Adipocyte (in vitro differentiated cells): ENCODE results near the gene DENND2D.

Source experiments
- DNase-seq: peaks from one replicate; pipeline ENCODE4 v3.0.0-alpha.2; 2015; ENCODE audit warnings: low read depth
- H3K27me3 ChIP-seq: replicated peaks from 2 replicates; pipeline ENCODE4 v1.7.0; 2013; ENCODE audit warnings: mild to moderate bottlenecking, low read length, moderate library complexity; ENCODE audit not compliant: control insufficient read depth, insufficient read depth
- H3K36me3 ChIP-seq: 2 replicates; pipeline ENCODE4 v1.7.0; 2013; ENCODE audit warnings: low read length, mild to moderate bottlenecking, moderate library complexity; ENCODE audit not compliant: control insufficient read depth, insufficient read depth, severe bottlenecking
- H3K4me1 ChIP-seq: 2 replicates; pipeline ENCODE4 v1.7.0; 2013; ENCODE audit warnings: mild to moderate bottlenecking, low read length, moderate library complexity; ENCODE audit not compliant: control insufficient read depth, insufficient read depth
- H3K4me3 ChIP-seq: 2 replicates; pipeline ENCODE4 v1.7.0; 2013; ENCODE audit warnings: mild to moderate bottlenecking, low read length, moderate library complexity
- H3K9ac ChIP-seq: 2 replicates; pipeline ENCODE4 v1.7.0; 2013; ENCODE audit warnings: mild to moderate bottlenecking, low read length, moderate library complexity
- H3K9me3 ChIP-seq: 2 replicates; pipeline ENCODE4 v1.7.0; 2013; ENCODE audit warnings: mild to moderate bottlenecking, low read length, moderate library complexity; ENCODE audit not compliant: control insufficient read depth

The DENND2D gene, protein sequence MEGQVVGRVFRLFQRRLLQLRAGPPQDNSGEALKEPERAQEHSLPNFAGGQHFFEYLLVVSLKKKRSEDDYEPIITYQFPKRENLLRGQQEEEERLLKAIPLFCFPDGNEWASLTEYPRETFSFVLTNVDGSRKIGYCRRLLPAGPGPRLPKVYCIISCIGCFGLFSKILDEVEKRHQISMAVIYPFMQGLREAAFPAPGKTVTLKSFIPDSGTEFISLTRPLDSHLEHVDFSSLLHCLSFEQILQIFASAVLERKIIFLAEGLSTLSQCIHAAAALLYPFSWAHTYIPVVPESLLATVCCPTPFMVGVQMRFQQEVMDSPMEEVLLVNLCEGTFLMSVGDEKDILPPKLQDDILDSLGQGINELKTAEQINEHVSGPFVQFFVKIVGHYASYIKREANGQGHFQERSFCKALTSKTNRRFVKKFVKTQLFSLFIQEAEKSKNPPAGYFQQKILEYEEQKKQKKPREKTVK

DNA sequence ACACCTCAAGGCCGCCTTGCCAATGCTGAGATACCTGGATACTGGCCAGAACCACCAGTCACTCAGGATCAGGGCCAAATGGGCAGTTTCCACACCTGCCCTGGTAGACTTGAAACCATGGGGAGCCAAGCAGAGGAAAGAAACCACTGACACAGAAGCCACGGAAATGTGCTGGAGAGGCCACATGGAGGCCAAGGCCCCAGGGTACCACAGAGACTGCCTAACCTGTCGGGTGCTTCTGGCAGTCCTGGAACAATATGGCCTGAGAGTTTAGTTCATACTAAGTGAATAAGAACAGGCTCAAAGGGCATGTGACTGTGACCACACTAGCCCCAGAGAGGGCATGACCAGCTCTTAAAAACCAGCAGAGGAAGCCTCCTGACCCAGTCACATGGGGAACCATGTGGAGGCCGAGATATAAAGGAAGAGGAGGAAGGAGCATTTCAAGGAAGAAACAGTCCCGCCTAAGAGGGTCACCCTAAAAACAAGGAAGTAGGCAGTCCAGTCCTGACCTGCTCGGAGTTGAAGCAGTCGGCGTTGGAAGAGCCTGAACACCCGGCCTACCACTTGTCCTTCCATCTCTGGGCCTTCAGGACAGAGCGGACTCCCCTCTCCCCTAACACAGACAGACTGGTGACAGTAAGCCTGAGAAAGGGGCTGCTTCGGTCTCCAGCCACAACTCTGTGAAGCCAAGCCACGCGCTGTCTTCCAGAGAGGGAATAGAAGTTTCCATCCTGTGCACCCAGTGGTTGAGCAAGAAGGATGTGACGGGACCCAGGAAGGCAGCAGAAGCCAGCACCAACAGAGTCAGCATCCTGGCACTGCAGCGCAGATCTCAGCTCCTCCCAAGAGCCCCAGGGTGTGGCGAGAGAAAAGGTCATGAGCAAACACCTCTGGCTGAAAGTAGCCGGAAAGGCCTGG is at the start of gene DENND2D:
Gene DENND2D, minus strand, starts transcription at position 766 of the 921 bp plus-strand sequence. Its CDS starts 187 bp downstream, at position 579.
- Histone ChIP-seq H3K9me3 (no peaks in the 10 kb centered on the region), H3K4me3 (no peak within 1 kb of the TSS), H3K36me3 (no peaks in the 10 kb centered on the region), H3K4me1 (peaks cover 27% of the 10 kb centered on the region), H3K9ac (no peak within 1 kb of the TSS), H3K27me3 (no peaks in the 10 kb centered on the region)
- no peak for DNase-seq

DNA sequence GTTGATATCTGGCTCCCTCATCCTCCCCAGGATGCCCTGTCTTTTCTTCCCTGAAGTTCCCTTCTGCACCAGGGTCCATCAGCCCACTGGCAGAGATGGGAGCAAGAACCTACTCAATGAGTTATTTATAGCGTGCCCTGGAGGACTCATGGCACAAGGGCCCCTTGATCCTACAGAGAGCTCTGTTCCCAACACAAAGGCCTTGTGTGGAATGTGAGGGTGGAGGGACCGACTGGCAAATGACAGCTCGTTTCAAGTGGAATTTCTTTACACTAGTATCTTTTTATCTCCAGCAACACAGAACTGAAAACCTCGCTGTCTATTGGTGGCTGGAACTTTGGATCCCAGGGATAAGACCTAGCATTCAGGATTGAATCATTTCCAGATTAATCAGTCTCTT is 49.5 kb upstream of the DENND2D start:
- no peak overlapping the region for H3K4me3 ChIP-seq
- H3K9me3 ChIP-seq, result no peaks in the 10 kb centered on the region
- no peak overlapping the region for H3K9ac ChIP-seq
- no peak for DNase-seq
- peaks cover 6% of the 10 kb centered on the region for H3K4me1 ChIP-seq
- peaks cover under 1% of the 10 kb centered on the region for H3K36me3 ChIP-seq
- H3K27me3 ChIP-seq, result no peaks in the 10 kb centered on the region

DNA sequence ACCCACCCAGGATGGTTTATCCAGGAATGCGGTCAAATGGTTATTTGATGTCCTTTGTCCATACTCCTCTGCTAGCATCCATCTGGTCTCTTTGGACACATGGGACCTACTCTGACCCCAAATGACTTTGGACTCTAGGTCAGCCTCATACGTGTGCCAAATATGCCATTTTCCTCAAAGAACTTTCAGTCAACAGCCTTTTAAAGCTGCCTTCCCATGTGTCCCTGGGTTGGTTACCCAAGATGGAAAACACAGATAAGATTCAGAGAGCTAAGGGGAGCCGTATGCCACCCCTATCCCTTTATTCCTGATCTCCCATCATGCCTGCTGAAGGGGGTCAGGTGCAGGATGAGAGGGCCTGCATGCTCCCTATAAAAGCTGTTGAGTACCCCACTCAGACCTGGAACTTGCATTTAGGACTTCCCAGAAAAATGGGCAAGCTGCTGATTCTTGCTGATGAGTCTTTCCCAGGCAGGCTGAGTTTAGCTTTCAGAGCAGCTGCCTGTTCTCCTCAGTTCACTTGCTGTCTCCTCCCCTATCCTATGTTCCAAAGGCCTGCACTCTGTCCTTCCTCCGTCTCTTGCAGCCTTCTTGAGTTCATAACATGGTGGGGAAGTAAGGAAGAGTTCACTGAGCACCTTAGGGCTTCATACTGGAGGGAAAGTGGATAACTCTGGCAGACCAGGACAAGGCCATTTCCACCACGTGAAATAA is 46.8 kb upstream of the DENND2D start:
- no peak for DNase-seq
- H3K9ac ChIP-seq, result no peak overlapping the region
- no peaks in the 10 kb centered on the region for H3K27me3 ChIP-seq
- H3K4me1 ChIP-seq, result no peaks in the 10 kb centered on the region
- no peak overlapping the region for H3K4me3 ChIP-seq
- peaks cover 25% of the 10 kb centered on the region for H3K36me3 ChIP-seq
- no peaks in the 10 kb centered on the region for H3K9me3 ChIP-seq

DNA sequence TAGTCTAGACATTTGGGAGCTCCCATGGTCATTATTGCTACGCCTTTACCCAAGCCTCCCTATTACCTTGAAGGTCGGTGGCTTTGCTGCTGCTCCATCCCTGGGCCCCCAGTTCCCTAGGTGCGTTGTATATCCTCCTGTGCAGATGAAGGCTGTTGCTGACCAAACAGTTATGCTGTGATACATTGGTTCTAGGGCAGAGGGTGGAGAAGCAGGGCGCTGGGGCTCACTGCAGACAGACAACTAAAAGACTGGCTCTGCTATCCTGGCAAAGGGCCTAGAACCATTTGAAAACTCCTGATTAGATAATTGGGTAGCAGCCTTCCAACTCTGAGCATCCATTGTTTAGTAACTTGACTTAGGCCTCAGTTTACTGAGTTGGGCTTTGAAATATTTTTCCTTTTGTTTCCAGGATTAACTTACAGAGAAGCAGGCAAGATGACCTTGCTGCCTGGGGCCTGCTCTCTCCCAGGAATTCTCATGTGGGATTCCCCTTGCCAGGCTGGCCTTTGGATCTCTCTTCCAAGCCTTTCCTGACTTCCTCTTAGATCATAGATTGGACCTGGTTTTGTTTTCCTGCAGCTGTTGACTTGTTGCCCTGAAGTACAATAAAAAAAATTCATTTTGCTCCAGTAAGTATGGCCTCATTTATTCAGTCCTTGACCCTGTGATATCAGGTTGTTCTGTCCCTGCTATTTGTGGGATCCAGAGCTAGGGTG is 42.5 kb upstream of the DENND2D start:
- H3K9me3 ChIP-seq, result no peaks in the 10 kb centered on the region
- H3K4me1 ChIP-seq, result no peaks in the 10 kb centered on the region
- H3K4me3 ChIP-seq, result no peak overlapping the region
- no peak for DNase-seq
- H3K36me3 ChIP-seq, result peaks cover 69% of the 10 kb centered on the region
- H3K27me3 ChIP-seq, result no peaks in the 10 kb centered on the region
- no peak overlapping the region for H3K9ac ChIP-seq

DNA sequence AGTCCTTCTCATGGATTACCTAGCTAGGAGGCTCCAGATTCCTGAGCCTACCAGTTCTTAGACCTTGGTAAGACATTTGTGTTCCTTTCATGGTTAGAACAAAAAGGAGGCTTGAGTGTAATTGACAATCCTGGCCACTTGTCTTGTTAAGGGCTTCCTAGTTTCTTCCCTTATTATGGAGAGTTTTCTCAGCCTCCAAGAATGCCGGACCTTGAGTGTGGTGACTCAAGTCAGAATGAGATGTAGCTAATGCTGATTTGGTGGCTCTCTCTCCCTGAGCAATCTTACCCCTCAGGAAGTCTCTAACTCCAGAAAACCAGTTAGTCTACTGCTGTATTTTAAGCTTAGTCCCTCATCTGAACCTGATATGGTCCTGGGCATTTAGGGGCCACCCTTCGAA is 41.4 kb upstream of the DENND2D start:
- no peak for DNase-seq
- no peaks in the 10 kb centered on the region for H3K27me3 ChIP-seq
- no peaks in the 10 kb centered on the region for H3K9me3 ChIP-seq
- H3K4me1 ChIP-seq, result peaks cover 3% of the 10 kb centered on the region
- no peak overlapping the region for H3K4me3 ChIP-seq
- H3K36me3 ChIP-seq, result peaks cover 72% of the 10 kb centered on the region
- no peak overlapping the region for H3K9ac ChIP-seq

DNA sequence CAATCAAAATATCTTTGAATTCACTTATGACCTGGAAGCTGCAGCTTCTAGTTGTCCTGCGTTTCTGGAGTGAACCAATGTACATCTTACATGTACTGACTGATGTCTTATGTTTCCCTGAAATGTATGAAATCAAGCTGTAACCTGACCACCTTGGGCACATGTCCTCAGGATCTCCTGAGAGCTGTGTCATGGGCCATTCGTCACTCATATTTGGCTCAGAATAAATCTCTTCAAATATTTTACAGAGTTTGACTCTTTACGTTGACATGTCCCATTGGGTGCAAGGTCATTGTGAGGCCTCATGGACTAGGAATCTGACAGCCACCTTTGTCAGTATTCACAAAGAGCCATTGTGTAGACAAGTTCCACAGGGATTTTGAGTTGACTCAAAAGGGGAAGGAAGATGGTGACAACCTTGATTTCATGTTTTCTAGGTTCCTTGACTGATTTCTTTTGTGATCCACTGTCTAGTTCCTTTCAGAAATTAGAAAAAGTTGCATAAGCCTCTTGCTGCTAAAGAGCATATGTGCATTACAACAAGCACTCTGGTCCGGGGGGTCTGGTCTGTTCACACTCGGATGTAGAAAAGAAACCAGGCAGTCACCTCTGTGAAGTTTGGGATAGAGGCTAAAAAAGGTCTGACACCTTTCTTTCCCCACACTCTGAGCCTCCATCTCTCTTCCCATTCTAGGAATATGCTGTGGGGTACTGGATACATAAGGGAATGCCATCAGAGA is 37.8 kb upstream of the DENND2D start:
- no peaks in the 10 kb centered on the region for H3K27me3 ChIP-seq
- H3K4me1 ChIP-seq, result peaks cover 22% of the 10 kb centered on the region
- no peak overlapping the region for H3K4me3 ChIP-seq
- DNase-seq, result no peak
- peaks cover 59% of the 10 kb centered on the region for H3K36me3 ChIP-seq
- no peak overlapping the region for H3K9ac ChIP-seq
- no peaks in the 10 kb centered on the region for H3K9me3 ChIP-seq

DNA sequence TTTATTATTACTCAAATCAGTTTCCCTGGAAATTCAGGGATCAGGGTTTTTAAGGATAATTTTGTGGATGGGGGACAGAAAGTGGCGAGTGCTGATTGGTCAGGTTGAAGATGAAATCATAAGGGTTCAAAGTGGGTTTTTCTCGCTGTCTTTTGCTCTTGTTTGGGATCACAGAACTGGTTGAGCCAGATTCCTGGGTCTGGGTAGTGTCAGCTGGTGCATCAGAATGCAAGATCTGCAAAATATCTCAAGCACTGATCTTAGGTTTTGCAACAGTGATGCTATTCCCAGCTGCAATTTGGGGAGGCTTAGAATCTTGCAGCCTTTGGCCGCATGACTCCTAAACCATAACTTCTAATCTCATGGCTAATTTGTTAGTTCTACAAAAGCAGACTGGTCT is 36.4 kb upstream of the DENND2D start:
- no peak overlapping the region for H3K4me3 ChIP-seq
- H3K27me3 ChIP-seq, result no peaks in the 10 kb centered on the region
- no peaks in the 10 kb centered on the region for H3K9me3 ChIP-seq
- peaks cover 26% of the 10 kb centered on the region for H3K4me1 ChIP-seq
- DNase-seq, result no peak
- H3K9ac ChIP-seq, result no peak overlapping the region
- H3K36me3 ChIP-seq, result peaks cover 47% of the 10 kb centered on the region

DNA sequence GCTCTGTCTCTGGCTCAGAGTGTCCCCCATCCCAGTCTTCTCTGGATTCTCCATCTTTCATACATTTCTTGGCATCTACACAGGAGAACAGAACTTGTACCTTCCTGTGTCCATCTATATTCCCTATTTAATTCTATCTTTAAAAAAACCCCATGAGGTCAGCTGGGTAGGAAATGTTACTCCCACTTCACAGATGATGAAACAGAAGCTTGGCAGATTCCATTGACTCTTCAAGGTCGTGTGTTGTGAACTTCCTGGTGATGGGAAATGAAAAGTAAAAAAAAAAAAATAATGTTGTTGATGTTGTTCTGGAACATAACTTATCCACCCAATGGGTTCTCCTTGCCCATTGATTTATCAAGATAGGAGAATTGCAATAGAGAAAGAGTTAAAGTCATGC is 35.9 kb upstream of the DENND2D start:
- H3K4me3 ChIP-seq, result no peak overlapping the region
- H3K4me1 ChIP-seq, result peaks cover 26% of the 10 kb centered on the region
- peaks cover 42% of the 10 kb centered on the region for H3K36me3 ChIP-seq
- DNase-seq, result no peak
- no peaks in the 10 kb centered on the region for H3K27me3 ChIP-seq
- H3K9me3 ChIP-seq, result no peaks in the 10 kb centered on the region
- no peak overlapping the region for H3K9ac ChIP-seq

DNA sequence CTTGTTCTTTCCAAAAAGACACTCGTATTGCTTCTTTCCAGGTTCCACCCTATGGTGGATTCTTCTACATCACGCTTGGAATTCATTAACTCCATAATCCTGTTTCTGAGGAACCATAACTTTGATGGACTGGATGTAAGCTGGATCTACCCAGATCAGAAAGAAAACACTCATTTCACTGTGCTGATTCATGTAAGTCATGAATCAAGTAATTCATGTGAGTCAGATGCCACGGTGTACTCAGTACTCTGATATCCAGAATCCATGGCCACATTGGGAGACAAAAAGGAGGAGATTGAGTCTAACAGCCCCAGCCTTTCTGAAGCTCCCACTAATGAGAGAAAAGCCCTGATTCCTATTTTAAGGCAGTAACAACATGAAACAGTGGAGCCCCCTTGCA is 34.4 kb upstream of the DENND2D start:
- no peak overlapping the region for H3K4me3 ChIP-seq
- H3K36me3 ChIP-seq, result peaks cover 27% of the 10 kb centered on the region
- H3K9me3 ChIP-seq, result no peaks in the 10 kb centered on the region
- H3K9ac ChIP-seq, result no peak overlapping the region
- no peaks in the 10 kb centered on the region for H3K27me3 ChIP-seq
- DNase-seq, result peak; percentile 50
- peaks cover 35% of the 10 kb centered on the region for H3K4me1 ChIP-seq

DNA sequence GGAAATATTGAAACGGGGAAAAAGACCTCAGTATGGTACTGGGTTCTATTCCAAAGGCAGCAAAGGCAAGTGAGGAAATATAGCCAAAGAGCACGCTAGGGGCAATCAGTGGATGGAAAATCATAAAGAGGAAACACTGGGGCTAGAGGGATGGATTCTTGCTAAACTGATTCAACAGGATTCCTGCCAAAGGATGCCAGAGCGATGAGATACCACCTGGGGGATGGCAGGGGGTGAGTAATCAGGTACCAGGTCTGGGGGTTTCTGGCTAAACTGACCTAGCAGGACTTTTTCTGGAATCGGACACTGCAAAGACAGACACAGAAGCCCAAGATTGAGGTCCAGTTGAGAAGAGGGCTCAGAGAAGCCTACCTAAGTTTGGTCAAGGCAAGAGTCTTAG is 33.8 kb upstream of the DENND2D start:
- Histone ChIP-seq H3K27me3 (no peaks in the 10 kb centered on the region), H3K9me3 (no peaks in the 10 kb centered on the region), H3K4me1 (peaks cover 38% of the 10 kb centered on the region), H3K9ac (no peak overlapping the region), H3K36me3 (peaks cover 21% of the 10 kb centered on the region), H3K4me3 (no peak overlapping the region)
- no peak for DNase-seq
